Epidermal melanocyte (primary cell): ENCODE measurements around the gene ALPP.
"Not testable (repeated sequence)": the region's sequence is repeated elsewhere in the genome, so short reads cannot be mapped to it uniquely, and the experiment has no call there.

Experiments used
- DNase-seq: peaks from one replicate; pipeline ENCODE4 v3.0.0; 2011; ENCODE audit warnings: low spot score; ENCODE audit not compliant: insufficient read length

Gene ALPP

DNA sequence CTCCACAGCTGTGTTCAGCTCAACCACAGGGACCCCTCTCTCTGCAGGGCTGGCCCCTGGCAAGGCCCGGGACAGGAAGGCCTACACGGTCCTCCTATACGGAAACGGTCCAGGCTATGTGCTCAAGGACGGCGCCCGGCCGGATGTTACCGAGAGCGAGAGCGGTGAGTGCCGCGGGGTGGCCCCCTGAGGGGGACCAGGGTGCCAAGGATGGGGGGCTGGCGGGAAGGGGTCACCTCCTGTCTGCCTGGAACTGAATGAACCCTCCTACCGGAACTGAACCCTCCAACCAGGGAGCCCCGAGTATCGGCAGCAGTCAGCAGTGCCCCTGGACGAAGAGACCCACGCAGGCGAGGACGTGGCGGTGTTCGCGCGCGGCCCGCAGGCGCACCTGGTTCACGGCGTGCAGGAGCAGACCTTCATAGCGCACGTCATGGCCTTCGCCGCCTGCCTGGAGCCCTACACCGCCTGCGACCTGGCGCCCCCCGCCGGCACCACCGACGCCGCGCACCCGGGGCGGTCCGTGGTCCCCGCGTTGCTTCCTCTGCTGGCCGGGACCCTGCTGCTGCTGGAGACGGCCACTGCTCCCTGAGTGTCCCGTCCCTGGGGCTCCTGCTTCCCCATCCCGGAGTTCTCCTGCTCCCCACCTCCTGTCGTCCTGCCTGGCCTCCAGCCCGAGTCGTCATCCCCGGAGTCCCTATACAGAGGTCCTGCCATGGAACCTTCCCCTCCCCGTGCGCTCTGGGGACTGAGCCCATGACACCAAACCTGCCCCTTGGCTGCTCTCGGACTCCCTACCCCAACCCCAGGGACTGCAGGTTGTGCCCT, 2.9 kb downstream of the ALPP start:
- DNase-seq: not testable (repeated sequence)

- DNase-seq: no peak
Observed at GRCh38 chr2:232382331-232383225, 4.0 kb downstream of the ALPP start.

DNA sequence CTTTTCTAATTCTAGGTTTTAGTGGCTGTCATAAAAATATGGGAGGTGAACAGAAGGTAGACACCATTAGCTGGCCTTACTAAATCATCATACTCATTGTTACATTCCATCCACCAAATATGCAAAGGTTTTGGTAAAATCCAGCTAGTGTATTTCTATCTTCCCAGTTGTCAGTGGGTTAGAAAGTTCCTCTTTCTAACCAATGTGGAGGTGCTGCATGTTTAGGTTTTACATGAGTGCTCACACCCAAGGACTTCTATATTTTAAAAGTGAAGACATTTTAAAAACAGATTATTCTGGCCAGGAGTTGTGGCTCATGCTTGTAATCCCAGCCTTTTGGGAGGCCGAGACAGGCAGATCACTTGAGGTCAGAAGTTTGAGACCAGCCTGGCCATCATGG, 5.9 kb downstream of the ALPP start:
- DNase-seq: no peak

- DNase-seq: not testable (repeated sequence)
Observed at GRCh38 chr2:232385058-232385457, 6.5 kb downstream of the ALPP start.

DNA sequence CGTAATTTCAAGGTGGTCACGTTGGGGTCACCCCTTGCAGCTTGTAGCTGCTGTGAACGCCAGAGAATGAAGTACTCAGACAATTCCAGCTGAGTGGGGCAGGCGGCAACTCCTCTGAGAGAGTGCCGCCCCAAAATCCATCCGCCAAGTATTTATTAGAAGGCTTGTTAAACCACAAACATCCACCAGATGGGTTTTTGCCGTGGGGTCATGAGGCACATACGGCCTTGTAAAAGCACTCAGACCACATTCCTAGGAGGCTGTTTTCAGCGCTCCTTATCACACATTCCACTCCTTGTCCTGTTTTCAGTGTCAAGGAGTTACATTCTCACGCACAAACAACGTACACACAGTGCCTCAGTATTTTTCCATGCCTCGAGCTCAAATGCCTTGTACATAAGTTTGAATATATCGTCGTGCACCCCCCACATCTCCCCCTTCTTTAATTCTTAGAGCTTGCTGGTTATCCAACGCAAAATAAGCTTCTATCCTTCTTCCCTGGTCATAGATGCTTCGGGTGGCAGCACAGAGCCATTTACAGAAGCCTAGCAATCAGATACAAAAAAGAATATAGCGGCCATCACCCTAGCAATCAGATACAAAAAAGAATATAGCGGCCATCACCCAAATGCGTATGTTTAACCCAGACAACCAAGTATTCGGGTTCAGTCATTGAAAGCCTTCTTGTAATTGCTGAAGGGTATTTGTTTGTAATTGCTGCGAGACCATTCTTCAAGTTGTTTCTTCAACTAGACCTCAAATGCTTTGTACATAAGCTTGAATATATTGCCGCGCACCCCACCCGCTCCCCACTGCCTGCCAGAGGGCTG, 7.3 kb downstream of the ALPP start:
- DNase-seq: peak; percentile 91

DNA sequence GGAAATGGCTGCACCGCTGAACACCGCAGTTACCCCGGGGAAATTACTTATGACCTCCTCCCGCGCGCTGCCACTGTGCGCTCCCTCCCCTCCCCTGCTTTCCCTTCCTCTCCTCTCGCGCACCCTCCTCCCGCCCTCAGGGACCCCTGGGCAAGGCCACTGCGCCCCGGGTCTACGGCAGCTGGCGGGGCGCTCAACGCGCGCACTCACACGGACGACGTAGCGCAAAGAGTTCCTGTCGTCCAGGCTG, 7.9 kb downstream of the ALPP start:
- no peak for DNase-seq

GRCh38 chr2:232386740-232387450, 8.3 kb downstream of the ALPP start:
- no peak for DNase-seq

DNA sequence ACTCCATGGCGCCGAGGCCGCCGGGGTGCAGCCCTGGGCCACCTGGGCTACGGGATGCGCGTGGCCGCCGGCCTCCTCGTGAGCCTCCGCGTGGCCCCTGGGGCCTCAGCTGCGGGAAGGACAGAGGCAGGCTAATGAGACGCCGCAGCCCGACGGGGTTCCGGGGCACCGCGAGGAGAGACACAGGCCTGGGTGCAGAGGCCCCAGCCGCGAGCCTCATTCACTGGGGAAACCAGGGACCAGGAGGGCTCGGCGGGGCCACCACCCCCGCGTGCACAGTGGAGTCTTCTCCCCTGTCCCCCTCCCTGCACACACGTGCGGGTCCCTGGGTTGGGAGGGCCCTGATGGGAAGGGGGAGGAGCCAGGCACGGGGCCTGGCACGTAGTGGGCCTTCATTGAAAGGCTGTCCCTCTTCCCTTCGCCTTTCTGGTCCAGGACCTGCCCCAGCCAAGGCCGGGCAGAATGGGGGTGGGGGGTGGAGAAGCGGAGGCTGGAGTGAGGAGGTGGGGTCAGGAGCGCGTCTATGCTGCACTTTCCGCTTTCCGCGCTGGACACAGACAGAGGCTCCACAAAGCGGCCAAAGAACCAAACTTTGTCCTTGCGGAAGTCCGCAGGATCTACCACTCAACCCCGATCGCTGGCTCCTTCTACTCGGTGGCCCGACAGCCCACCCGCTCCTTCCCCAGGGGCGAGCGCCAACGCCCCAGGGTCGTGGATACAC, 9.1 kb downstream of the ALPP start:
- DNase-seq: no peak

GRCh38 chr2:232388324-232388891, 9.9 kb downstream of the ALPP start:
- no peak for DNase-seq

DNA sequence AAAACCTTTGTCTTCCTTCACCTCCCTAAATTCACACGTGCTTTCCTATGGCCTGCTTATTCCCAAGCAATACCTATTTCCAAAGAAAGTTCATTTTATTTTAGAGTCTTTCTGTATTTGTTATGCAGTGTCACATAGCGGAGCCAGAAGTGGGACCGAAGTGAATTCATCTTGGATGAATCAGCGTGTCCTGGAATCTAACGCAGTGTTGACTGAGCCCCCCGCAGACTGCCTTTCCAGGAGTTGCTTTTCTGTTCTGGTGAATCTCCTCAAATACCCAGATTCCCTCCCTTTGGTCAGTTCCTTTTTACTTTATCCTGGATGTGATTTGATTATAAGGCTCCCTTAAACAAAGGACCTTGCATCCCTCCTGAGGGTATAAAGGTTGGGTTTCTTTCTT, 10.8 kb downstream of the ALPP start:
- no peak for DNase-seq

- DNase-seq: no peak
Observed at GRCh38 chr2:232390661-232391060, 12.1 kb downstream of the ALPP start.

GRCh38 chr2:232393556-232393955, 15.0 kb downstream of the ALPP start:
- DNase-seq: peak; percentile 80

DNA sequence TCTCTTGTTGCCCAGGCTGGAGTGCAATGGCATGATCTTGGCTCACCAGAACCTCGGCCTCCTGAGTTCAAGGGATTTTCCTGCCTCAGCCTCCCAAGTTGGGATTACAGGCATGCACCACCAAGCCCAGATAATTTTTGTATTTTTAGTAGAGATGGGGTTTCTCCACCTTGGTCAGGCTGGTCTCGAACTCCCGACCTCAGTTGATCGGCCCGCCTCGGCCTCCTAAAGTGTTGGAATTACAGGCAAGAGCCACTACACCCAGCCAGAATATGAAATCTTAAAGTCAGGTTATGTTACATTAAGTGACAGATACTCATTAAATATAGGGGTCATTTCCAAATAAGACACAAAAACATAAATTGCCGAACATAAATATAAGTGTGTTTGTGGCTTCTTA, 15.9 kb downstream of the ALPP start:
- DNase-seq: not testable (repeated sequence)

- no peak for DNase-seq
Observed at GRCh38 chr2:232395586-232395985, 17.0 kb downstream of the ALPP start.

- no peak for DNase-seq
Observed at GRCh38 chr2:232396683-232397082, 18.1 kb downstream of the ALPP start.

DNA sequence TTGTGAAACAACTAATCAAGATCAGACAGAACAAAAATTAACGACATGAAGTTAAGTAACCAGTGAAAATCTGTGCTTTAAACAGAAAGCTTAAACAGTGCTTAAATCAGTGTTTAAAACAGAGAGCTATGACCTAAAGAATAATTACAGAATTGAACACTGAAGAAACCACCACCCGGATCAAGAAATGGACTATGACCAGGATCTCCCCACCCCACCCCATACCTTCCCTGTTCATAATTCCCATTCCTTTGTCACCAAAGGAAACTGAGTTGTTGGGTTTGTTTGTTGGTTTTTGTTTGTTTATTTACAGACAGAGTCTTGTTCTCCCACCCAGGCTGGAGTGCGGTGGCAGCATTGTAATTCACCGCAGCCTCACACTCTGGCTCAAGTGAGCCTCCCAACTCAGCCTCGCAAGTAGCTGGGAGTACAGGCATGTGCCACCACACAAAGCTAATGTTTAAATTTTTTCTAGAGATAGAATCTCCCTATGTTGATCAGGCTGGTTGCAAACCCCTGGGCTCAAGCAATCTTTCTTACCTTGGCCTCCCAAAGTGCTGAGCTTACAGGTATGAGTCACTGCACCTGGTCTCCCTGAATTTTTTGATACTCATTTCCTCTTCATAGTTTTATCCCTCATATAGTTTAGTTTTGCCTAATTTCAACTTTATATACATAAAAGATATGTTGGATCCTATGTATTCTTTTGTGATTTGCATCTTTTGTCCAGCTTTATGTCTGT, 19.9 kb downstream of the ALPP start:
- DNase-seq: no peak

- DNase-seq: no peak
Observed at GRCh38 chr2:232400256-232401015, 21.9 kb downstream of the ALPP start.

DNA sequence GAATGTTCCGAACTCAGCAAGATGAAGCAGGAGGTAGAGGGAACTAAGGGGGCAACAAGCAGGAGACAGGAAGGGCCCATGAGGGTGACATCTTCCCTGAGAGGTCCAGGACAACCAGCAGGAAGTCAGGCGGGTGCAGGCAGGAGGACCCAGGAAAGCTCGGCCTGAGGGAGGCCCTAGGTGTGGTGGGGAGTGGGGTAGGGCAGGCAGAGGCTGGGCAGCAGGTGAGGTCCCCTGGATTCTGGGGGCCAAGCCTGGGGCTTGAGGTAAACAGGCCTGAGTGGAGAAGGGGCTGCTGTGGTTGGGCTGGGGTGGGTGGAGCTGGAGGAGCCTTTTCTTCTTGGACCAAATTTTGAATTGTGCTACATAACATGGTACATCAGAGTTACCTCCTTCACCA, 24.0 kb downstream of the ALPP start:
- no peak for DNase-seq
